HepG2 (cell line): ENCODE measurements around the gene SEC14L5. TPM values are rescaled to one million over a fixed set of nuclear protein-coding genes. Genes with fewer than 3 reads are reported as not detected.

ENCODE experiments used
- ATAC-seq: fragments of 200-7000 bp; cut with Tn5 transposase; 3 replicates; pipeline ENCODE4 v1.9.1; 2020; ENCODE audit warnings: mild to moderate bottlenecking, moderate library complexity
- BruUV-seq: library from RNA; stranded (reverse); fragments of 400-500 nt; replicated peaks from 2 replicates; lab custom pipeline; 2021; lab: Mats Ljungman, UMichigan
- CTCF ChIA-PET: fragments of 300-600 bp; formaldehyde crosslinking; extraction: SDS; loops from one replicate; lab custom pipeline; 2021; ENCODE audit warnings: low total read pairs, inconsistent platforms, low intra/inter-chr PET ratio; lab: Yijun Ruan, JAX
- POLR2A ChIA-PET: fragments of 350-600 bp; sonication (Branson Sonifier 250); formaldehyde crosslinking; loops from one replicate; lab custom pipeline; 2020; ENCODE audit warnings: antibody characterized with exemption, inconsistent platforms; lab: Yijun Ruan, JAX
- DNase-seq: peaks from one replicate; pipeline ENCODE4 v3.0.0-alpha.2; 2015; ENCODE audit warnings: low spot score
- FAIRE-seq: peaks from 3 replicates; lab custom pipeline; 2011; peaks lifted over from hg19 to GRCh38; lab: Jason Lieb, UNC
- H2AFZ ChIP-seq: one replicate; pipeline ENCODE4 v1.6.1; 2011; ENCODE audit warnings: low read length, inconsistent platforms
- H3K27ac ChIP-seq: fragments of 300-600 bp; 3 replicates; pipeline ENCODE4 v1.8.0; 2011; ENCODE audit warnings: mixed run types, mild to moderate bottlenecking, mixed read lengths, low read length, inconsistent platforms; ENCODE audit not compliant: insufficient read depth; ENCODE audit errors: extremely low read length
- H3K27me3 ChIP-seq, 2 experiments: fragments of 200-600 bp in 1 of 2; 2 replicates in 1 of 2; 3 replicates in 1 of 2; pipeline versions ENCODE4 v1.6.0 to v1.8.0; 2011; ENCODE audit warnings: low read length in 2 of 2, mild to moderate bottlenecking in 2 of 2, moderate library complexity in 2 of 2, inconsistent platforms in 1 of 2; ENCODE audit not compliant: insufficient read depth in 2 of 2, control insufficient read depth in 1 of 2
- H3K36me3 ChIP-seq, 2 experiments: fragments of 200-600 bp in 1 of 2; replicated peaks in 1 of 2; 2 replicates in 1 of 2; 3 replicates in 1 of 2; pipeline versions ENCODE4 v1.5.1 to v1.8.0; 2011; ENCODE audit warnings: low read length in 2 of 2, inconsistent platforms in 1 of 2; ENCODE audit not compliant: insufficient read depth in 2 of 2, control insufficient read depth in 1 of 2
- H3K4me1 ChIP-seq: 2 replicates; pipeline ENCODE4 v1.5.1; 2012; ENCODE audit warnings: low read length, inconsistent platforms; ENCODE audit not compliant: insufficient read depth
- H3K4me2 ChIP-seq: 2 replicates; pipeline ENCODE4 v1.6.0; 2011; ENCODE audit warnings: low read depth, low read length, inconsistent platforms
- H3K4me3 ChIP-seq, 3 experiments: fragments of 200-600 bp in 1 of 3; sonication (generic), shearing (Covaris generic) in 1 of 3; replicated peaks in 1 of 3; 2 replicates each; pipeline ENCODE4 v1.5.1; 2011 to 2016; ENCODE audit warnings: low read length in 3 of 3, inconsistent platforms in 2 of 3, low read depth in 2 of 3, mild to moderate bottlenecking in 2 of 3, control low read depth in 1 of 3, mixed read lengths in 1 of 3; ENCODE audit not compliant: insufficient read depth in 1 of 3
- H3K79me2 ChIP-seq: one replicate; pipeline ENCODE4 v1.6.1; 2011; ENCODE audit warnings: low read length, inconsistent platforms; ENCODE audit not compliant: insufficient read depth
- H3K9ac ChIP-seq: 2 replicates; pipeline ENCODE4 v1.6.0; 2011; ENCODE audit warnings: mild to moderate bottlenecking, low read depth, low read length, inconsistent platforms; ENCODE audit not compliant: insufficient read depth
- H3K9me3 ChIP-seq: 2 replicates; pipeline ENCODE4 v1.5.1; 2012; ENCODE audit warnings: mild to moderate bottlenecking, low read length
- H4K20me1 ChIP-seq: 2 replicates; pipeline ENCODE4 v1.6.0; 2011; ENCODE audit warnings: inconsistent platforms, mild to moderate bottlenecking, low read length, moderate library complexity; ENCODE audit not compliant: insufficient read depth
- BCL3 ChIP-seq: sonication (generic); formaldehyde crosslinking; IDR thresholded peaks from 2 replicates; pipeline ENCODE4 v1.5.1; 2020; ENCODE audit warnings: mild to moderate bottlenecking, missing genetic modification reagents, moderate library complexity
- BHLHE40 ChIP-seq: IDR thresholded peaks from 2 replicates; pipeline ENCODE4 v1.6.1; 2011; ENCODE audit warnings: low read length, improper control_type of control experiment
- CBFB ChIP-seq: sonication (generic); formaldehyde crosslinking; IDR thresholded peaks from 2 replicates; pipeline ENCODE4 v1.4.0; 2020; ENCODE audit warnings: missing genetic modification reagents
- HNRNPL ChIP-seq: fragments of 200-400 bp; formaldehyde crosslinking; IDR thresholded peaks from 2 replicates; pipeline ENCODE4 v1.6.1; 2017; ENCODE audit warnings: mild to moderate bottlenecking, low read depth, low read length
- KMT2A ChIP-seq: sonication (generic); formaldehyde crosslinking; IDR thresholded peaks from 2 replicates; pipeline ENCODE4 v1.4.0; 2020; ENCODE audit warnings: missing genetic modification reagents
- NPAS2 ChIP-seq: sonication (generic); formaldehyde crosslinking; IDR thresholded peaks from 2 replicates; pipeline ENCODE4 v1.8.0; 2022; ENCODE audit warnings: mild to moderate bottlenecking, missing genetic modification reagents, borderline replicate concordance
- SIN3A ChIP-seq: IDR thresholded peaks from 2 replicates; pipeline ENCODE4 v1.6.1; 2011; ENCODE audit warnings: low read depth, mild to moderate bottlenecking, control low read depth, low read length, borderline replicate concordance
- SIX1 ChIP-seq: sonication (generic); formaldehyde crosslinking; IDR thresholded peaks from 2 replicates; pipeline ENCODE4 v1.4.0; 2020; ENCODE audit warnings: missing genetic modification reagents, borderline replicate concordance
- ZKSCAN1 ChIP-seq: fragments of 150-350 bp; IDR thresholded peaks from 2 replicates; pipeline ENCODE4 v1.6.1; 2014; ENCODE audit warnings: low read length
- ZNF337 ChIP-seq: sonication (generic); formaldehyde crosslinking; IDR thresholded peaks from 2 replicates; pipeline ENCODE4 v1.5.1; 2020; ENCODE audit warnings: missing genetic modification reagents, low read depth, mild to moderate bottlenecking, borderline replicate concordance
- ZNF678 ChIP-seq: sonication (generic); formaldehyde crosslinking; IDR thresholded peaks from 2 replicates; pipeline ENCODE4 v1.4.0; 2020; ENCODE audit warnings: mild to moderate bottlenecking, missing genetic modification reagents
- ZNF780A ChIP-seq: sonication (generic); formaldehyde crosslinking; IDR thresholded peaks from 2 replicates; pipeline ENCODE4 v1.8.0; 2022; ENCODE audit warnings: mild to moderate bottlenecking, missing genetic modification reagents, moderate library complexity
- ZNF841 ChIP-seq: sonication (generic); formaldehyde crosslinking; IDR thresholded peaks from 2 replicates; pipeline ENCODE4 v1.8.1; 2023; ENCODE audit warnings: missing genetic modification reagents, borderline replicate concordance
- WGBS: methylation state at CpG from one replicate; pipeline ENCODE4 v1.1.6; 2017; ENCODE audit warnings: low lambda C conversion rate; 5-methylcytosine and 5-hydroxymethylcytosine counted together
- in situ Hi-C: cut with HindIII; loops from 2 replicates; pipeline ENCODE4 v1.10.0; 2017; ENCODE audit warnings: low pct_unique_long_range_greater_than_20kb; ENCODE audit not compliant: extremely low pct_ligation_motif_present
- intact Hi-C: fragments of 100-400 bp; cut with micrococcal nuclease; formaldehyde crosslinking; loops from one replicate; pipeline ENCODE4 v1.10.0; 2022; ENCODE audit not compliant: unreplicated experiment
- polyA plus RNA-seq, 8 experiments: library from polyadenylated mRNA; depleted of rRNA in 3 of 8; stranded (reverse) in 7 of 8; unstranded in 1 of 8; fragments of >200 nt; fragmentation: Illumina TruSeq in 4 of 8; extraction: Trizol in 4 of 8; gene quantifications; 2 replicates each; pipeline versions ENCODE4 v1.2.1 to v1.2.3, GENCODE V29; 2011 to 2016; ENCODE audit warnings: low read depth in 4 of 8, missing spikeins in 1 of 8, mixed read lengths in 1 of 8; ENCODE audit not compliant: insufficient read depth in 1 of 8
- total RNA-seq, 5 experiments: library from RNA; depleted of rRNA; stranded (reverse); fragments of >200 nt; fragmentation: Illumina TruSeq; extraction: Trizol; gene quantifications; 2 replicates each; pipeline ENCODE4 v1.2.3, GENCODE V29; 2016; ENCODE audit warnings: low read depth in 1 of 5
- TF ChIP-seq, protein P1 (sequence below): sonication (generic); formaldehyde crosslinking; IDR thresholded peaks from 2 replicates; pipeline ENCODE4 v1.4.0; 2020; ENCODE audit warnings: mild to moderate bottlenecking, missing genetic modification reagents
- TF ChIP-seq, protein P2 (sequence below): sonication (generic); formaldehyde crosslinking; IDR thresholded peaks from 2 replicates; pipeline ENCODE4 v1.4.0; 2020; ENCODE audit warnings: mild to moderate bottlenecking, missing genetic modification reagents

Gene SEC14L5
- total and polyA plus RNA-seq, 2 of the 13 experiments (the other 11 are each of a cell fraction or from before 2014, with no cell fraction given) = 0.40 to 0.42 TPM

DNA sequence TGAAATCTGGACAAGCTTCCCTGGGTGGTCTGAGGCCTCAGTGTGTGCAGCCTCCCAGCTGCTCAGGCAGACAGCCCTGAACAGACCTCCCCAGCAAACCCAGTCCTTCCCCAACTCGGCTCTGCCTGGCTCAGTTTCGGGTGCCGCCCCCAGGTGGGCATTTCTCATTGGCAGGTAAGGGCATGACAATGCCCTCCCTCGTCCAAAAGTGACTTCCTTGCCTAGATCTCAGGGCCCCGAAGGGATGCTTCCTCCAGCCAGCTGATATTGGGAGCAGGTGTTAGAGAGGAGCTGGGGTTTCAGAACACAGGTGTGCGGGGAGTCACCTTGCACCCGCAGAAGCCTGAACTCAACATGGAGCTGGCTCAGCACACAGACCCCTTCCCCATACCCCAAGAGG lies 17.4 kb upstream of the SEC14L5 start (continued):
- TF ChIP-seq, protein P1, sequence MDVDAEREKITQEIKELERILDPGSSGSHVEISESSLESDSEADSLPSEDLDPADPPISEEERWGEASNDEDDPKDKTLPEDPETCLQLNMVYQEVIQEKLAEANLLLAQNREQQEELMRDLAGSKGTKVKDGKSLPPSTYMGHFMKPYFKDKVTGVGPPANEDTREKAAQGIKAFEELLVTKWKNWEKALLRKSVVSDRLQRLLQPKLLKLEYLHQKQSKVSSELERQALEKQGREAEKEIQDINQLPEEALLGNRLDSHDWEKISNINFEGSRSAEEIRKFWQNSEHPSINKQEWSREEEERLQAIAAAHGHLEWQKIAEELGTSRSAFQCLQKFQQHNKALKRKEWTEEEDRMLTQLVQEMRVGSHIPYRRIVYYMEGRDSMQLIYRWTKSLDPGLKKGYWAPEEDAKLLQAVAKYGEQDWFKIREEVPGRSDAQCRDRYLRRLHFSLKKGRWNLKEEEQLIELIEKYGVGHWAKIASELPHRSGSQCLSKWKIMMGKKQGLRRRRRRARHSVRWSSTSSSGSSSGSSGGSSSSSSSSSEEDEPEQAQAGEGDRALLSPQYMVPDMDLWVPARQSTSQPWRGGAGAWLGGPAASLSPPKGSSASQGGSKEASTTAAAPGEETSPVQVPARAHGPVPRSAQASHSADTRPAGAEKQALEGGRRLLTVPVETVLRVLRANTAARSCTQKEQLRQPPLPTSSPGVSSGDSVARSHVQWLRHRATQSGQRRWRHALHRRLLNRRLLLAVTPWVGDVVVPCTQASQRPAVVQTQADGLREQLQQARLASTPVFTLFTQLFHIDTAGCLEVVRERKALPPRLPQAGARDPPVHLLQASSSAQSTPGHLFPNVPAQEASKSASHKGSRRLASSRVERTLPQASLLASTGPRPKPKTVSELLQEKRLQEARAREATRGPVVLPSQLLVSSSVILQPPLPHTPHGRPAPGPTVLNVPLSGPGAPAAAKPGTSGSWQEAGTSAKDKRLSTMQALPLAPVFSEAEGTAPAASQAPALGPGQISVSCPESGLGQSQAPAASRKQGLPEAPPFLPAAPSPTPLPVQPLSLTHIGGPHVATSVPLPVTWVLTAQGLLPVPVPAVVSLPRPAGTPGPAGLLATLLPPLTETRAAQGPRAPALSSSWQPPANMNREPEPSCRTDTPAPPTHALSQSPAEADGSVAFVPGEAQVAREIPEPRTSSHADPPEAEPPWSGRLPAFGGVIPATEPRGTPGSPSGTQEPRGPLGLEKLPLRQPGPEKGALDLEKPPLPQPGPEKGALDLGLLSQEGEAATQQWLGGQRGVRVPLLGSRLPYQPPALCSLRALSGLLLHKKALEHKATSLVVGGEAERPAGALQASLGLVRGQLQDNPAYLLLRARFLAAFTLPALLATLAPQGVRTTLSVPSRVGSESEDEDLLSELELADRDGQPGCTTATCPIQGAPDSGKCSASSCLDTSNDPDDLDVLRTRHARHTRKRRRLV (CRISPR knock-in tag) = no peak
- no peak for TF ChIP-seq ZNF841
- 0 out of 2 replicates have a peak, but pooled peaks have one; percentile 33 for TF ChIP-seq HNRNPL
- TF ChIP-seq, all 625 proteins: peak for 4

DNA sequence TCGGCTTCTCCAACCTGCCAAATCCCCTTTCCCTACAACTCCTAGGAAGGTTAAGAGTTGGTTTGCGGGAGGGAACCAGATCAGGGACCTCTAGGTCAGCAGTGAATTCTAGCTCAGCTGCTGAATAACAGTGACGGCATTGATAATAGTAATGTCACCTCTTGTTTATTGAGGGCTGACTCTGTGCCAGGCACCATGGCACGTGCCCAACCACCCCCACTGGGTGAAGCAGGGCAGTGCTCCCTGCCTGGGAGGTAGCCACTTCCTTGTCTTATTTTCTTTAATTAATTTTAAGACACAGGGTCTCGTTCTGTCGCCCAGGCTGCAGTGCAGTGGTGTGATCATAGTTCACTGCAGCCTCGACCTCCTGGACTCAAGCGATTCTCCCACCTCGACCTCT lies 15.6 kb upstream of the SEC14L5 start:
- no peaks in the 10 kb centered on the region for H3K36me3 ChIP-seq
- H3K9me3 ChIP-seq = no peaks in the 10 kb centered on the region
- H3K4me1 ChIP-seq = peaks cover 79% of the 10 kb centered on the region
- peak overlapping the region; percentile 68; the same call in 1 of the 2 replicates for H3K9ac ChIP-seq
- H3K79me2 ChIP-seq = no peaks in the 10 kb centered on the region
- ATAC-seq (no peak), DNase-seq (no peak), FAIRE-seq (peak; percentile 47)
- H3K27me3 ChIP-seq = no peaks in the 10 kb centered on the region; a peak in 1 of 5 replicates
- BruUV-seq = no TSS peak
- H3K27ac ChIP-seq = no peak overlapping the region
- CTCF ChIA-PET = no interaction called here
- H4K20me1 ChIP-seq = no peaks in the 10 kb centered on the region
- POLR2A ChIA-PET = interaction anchor here (1.0 to 6.3 kb wide), 7 partner anchors 10 to 208 kb away, joined by 3 to 62 read pairs (median 5); partner anchors contain the start of genes ALG1, ANKS3, DNAAF8 and NAGPA
- 21% methylated on average over 9 of the region's 9 CpGs for WGBS
- intact Hi-C loops = no loop called here
- H3K4me2 ChIP-seq = peak overlapping the region; percentile 89
- in situ Hi-C loops = no loop called here
- H2AFZ ChIP-seq = no peak overlapping the region
- H3K4me3 ChIP-seq = peak overlapping the region in 1 of 3 experiments; percentile 63; a peak in 1 of 6 replicates
- TF ChIP-seq CBFB (no peak), KMT2A (CRISPR knock-in tag) (no peak), ZNF337 (no peak), SIN3A (no peak), BHLHE40 (0 out of 2 replicates have a peak, but pooled peaks have one; percentile 29), SIX1 (CRISPR knock-in tag) (no peak), NPAS2 (CRISPR knock-in tag) (no peak), ZKSCAN1 (no peak), ZNF678 (CRISPR knock-in tag) (no peak), ZNF780A (CRISPR knock-in tag) (no peak), BCL3 (0 out of 2 replicates have a peak, but pooled peaks have one; percentile 12)
- TF ChIP-seq, protein P2, sequence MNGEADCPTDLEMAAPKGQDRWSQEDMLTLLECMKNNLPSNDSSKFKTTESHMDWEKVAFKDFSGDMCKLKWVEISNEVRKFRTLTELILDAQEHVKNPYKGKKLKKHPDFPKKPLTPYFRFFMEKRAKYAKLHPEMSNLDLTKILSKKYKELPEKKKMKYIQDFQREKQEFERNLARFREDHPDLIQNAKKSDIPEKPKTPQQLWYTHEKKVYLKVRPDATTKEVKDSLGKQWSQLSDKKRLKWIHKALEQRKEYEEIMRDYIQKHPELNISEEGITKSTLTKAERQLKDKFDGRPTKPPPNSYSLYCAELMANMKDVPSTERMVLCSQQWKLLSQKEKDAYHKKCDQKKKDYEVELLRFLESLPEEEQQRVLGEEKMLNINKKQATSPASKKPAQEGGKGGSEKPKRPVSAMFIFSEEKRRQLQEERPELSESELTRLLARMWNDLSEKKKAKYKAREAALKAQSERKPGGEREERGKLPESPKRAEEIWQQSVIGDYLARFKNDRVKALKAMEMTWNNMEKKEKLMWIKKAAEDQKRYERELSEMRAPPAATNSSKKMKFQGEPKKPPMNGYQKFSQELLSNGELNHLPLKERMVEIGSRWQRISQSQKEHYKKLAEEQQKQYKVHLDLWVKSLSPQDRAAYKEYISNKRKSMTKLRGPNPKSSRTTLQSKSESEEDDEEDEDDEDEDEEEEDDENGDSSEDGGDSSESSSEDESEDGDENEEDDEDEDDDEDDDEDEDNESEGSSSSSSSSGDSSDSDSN = no peak
